Cardiac fibroblast (primary cell): ENCODE data around the gene CNN3.

Experiments used
- DNase-seq, 2 donors: peaks; one replicate each; pipeline versions ENCODE4 v3.0.0 to v3.0.0-alpha.2; 2010; ENCODE audit warnings: low read depth in 2 of 2
- H3K4me3 ChIP-seq, 2 donors: replicated peaks in 1 of 2; 1 replicate in 1 of 2; 2 replicates in 1 of 2; pipeline ENCODE4 v1.5.1; 2011; ENCODE audit warnings: low read depth in 2 of 2, low read length in 2 of 2, mild to moderate bottlenecking in 2 of 2, moderate library complexity in 1 of 2
- CTCF ChIP-seq: IDR thresholded peaks from one replicate; pipeline ENCODE4 v1.5.1; 2011; ENCODE audit warnings: low read depth, mild to moderate bottlenecking, low read length, inconsistent platforms

The CNN3 gene

GRCh38 chr1:94929351-94930217 lies 2.7 kb upstream of the CNN3 start:
- peak in 1 of 2 donors; percentile 39 for DNase-seq
- H3K4me3 ChIP-seq, result peak overlapping the region in 1 of 2 donors; percentile 6

GRCh38 chr1:94928293-94928939 lies 1.5 kb upstream of the CNN3 start:
- H3K4me3 ChIP-seq, result peak overlapping the region; percentile 27 to 51
- no peak for DNase-seq
- TF ChIP-seq CTCF, result no peak

More at GRCh38 chr1:94929351-94930217, 2.7 kb upstream of the CNN3 start:
- no peak for TF ChIP-seq CTCF

GRCh38 chr1:94927405-94928175 lies 680 bp upstream of the CNN3 start:
- DNase-seq, result peak; percentile 55 to 67
- TF ChIP-seq CTCF, result no peak
- peak overlapping the region; percentile 51 to 85 for H3K4me3 ChIP-seq

- DNase-seq, result peak; percentile 64 to 71
- peak; percentile 23 for TF ChIP-seq CTCF
- peak overlapping the region; percentile 85 to 87 for H3K4me3 ChIP-seq
These were observed 590 bp downstream of the CNN3 start for GRCh38 chr1:94926126-94926914.

GRCh38 chr1:94925561-94926125 lies 1.3 kb downstream of the CNN3 start:
- H3K4me3 ChIP-seq, result peak overlapping the region; percentile 85 to 87
- DNase-seq, result peak; percentile 89 to 90
- TF ChIP-seq CTCF, result no peak
